HUDEP-2 (cell line): Measurements from ENCODE around the gene SMARCAL1.

ENCODE experiments used
- DNase-seq, 76 experiments: peaks; one replicate each; lab custom pipeline; 2025; ENCODE audit not compliant: unreplicated experiment in 76 of 76; lab: John Stamatoyannopoulos, UW

The SMARCAL1 gene

DNA sequence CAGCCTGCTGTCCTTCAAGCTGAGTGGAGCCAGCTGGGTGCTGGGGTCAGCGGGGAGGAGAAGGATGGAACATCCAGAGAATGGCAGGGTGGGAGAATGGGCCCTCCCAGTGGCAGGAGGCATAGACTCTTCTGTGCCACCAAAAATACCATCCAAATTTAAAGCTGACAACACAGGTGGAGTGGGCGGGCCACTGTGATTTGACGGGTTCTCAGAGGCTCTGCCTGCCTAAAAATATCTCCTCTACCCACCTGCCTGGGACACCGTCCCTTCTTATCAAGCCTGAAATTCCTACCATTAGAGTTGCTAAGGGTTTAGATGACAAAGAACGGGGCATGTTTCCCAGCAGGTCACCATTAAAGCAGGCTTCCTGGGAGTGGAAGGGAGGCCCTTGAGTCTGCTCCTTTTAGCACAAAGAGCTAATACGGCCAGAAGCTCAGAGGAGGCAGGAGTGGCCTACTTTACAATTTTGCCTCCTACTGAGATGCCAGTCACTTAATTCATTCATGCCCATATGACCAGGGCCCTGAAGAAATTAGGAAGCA lies 20.2 kb upstream of the SMARCAL1 start:
- DNase-seq, result no peak

DNA sequence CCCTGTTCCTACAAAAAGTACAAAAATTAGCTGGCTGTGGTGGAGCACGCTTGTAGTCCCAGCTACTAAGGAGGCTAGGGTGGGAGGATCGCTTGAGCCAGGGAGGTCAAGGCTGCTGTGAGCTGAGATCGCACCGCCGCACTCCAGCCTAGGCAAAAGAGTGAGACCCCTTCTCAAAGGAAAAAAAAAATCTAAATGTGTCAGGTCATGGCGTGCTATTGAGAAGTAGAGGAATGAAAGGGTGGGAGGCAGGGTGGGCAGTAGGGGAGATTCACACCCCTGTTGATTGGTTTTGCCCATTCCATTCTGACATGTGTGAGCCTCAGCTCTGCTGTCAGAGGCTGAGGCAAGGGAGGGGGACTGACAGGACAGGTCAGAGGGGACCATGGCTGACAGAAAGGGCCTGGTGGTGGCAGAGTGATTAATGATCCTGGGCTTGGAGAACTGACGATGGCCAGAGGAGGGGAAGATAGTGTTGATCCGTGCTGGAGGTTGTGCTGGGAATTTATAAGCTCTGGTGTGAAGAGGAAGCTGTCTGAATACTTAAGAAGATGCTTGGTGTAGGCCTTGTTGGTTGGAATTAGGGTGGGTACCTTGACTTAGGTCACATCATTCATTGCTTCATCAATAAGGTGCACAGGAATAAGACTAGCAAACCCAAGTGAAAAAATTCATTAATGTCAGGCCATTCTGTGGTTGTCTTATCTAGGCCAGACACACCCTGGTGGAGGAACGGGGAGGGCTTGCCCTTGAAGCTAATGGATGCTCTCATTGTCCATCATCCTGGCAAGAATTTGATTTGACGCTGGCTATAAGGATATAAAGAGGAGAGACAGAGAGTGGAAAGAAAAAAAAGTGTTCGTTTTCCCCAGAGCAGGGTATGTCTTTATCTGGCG lies 19.1 kb upstream of the SMARCAL1 start:
- DNase-seq, result peak in 4 of 76 experiments; percentile 4 to 20 (median 10)

DNA sequence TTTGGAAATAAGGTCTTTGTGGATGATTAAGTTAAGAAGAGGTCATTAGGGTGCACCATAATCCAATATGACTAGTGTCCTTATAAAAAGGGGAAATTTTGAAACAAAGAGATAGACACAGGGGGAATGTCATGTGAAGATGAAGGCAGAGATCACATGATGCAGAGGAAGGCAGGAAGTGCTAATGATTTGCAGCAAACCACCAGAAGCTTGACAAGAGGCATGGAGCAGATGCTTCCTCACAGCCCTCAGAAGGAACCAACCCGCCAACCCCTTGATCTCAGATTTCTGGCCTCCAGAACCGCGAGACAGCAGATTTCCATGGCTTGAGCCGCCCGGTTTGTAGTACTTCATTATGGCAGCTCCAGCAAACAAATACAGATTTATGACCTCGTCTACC lies 17.4 kb upstream of the SMARCAL1 start:
- DNase-seq, result no peak

DNA sequence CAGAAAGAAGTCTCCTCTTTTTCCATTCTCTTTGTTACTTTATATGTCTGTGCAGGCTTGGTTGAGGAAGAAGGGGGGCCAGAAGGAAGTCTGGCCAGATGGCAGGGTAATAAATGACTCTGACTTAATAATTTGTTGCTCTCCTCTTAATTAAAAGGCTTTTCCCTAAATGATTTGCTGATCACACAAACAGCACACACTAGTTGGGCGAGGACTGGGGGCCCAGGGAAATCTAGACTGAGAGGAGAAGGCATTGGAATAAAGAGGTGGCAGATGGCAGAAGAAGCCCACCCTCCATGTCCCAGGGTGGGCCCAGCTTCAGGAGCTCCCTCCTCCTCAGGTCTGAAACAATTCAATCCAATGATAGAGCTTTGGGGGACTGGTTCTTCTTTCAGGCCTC lies 12.7 kb upstream of the SMARCAL1 start:
- DNase-seq, result no peak

DNA sequence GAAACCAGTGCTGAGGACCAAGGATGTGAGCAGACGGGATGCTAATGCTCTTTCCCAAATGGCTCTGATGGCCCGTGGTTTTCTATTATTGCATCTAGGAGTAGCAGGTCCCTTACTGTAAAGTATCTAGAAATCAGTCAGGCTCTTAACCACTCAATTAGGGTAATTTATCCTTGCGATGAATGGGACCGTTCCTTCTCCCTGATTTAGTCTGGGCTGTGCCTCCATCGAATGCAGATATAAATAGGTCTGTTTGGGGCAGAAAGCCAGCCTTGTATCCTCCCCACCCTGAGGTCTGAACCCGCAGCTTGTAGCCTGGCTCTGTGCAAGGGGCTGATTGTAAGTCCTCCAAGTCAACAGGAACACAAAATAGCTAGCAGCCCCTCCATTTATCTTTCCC lies 9.5 kb upstream of the SMARCAL1 start:
- no peak for DNase-seq

DNA sequence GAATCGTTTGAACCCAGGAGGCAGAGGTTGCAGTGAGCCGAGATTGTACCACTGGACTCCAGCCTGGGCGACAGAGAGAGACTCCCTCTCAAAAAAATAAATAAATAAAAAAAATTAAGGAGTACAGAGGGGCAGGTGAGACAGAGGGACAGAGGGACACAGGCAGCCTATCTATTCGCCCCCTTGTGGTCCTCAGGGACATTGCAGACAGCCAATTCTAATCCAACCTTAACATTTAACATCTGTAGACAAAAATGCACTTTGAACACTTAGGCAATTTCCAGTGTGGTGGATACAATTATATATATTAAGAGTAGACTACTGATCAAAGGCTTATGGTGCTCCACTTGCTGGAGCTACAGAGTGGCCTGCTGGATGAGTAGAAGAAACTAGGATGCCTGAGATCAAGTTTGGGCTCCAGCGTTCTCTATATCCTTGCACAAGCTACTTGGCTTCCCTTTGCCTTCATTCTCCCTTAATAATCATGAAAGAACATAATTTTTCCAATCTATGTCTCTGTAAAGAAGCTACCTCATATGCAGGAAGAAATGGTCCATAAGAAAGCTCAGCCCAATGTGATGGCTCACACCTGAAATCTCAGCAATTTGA lies 8.2 kb upstream of the SMARCAL1 start:
- DNase-seq, result peak in 13 of 76 experiments; percentile 2 to 31 (median 14)

DNA sequence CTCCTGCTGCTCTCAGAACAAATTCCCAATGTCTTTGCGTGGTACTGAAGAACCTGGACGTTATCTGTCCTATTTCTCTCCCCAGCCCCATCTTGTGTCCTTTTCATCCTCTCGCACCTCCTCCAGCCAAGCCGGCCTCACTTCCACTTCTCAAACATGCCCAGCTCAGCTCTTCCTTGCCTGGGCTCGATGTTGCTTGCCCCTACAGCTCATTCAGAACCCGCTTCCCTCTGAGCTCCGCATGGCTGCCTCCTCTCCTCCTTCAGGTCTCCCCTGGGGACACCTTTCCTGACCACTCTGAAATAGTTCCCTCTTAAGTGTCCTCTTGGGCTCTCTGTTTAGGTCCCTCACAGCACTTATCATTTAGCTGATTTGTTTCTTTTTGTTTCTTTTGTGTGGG lies 6.7 kb upstream of the SMARCAL1 start:
- no peak for DNase-seq

DNA sequence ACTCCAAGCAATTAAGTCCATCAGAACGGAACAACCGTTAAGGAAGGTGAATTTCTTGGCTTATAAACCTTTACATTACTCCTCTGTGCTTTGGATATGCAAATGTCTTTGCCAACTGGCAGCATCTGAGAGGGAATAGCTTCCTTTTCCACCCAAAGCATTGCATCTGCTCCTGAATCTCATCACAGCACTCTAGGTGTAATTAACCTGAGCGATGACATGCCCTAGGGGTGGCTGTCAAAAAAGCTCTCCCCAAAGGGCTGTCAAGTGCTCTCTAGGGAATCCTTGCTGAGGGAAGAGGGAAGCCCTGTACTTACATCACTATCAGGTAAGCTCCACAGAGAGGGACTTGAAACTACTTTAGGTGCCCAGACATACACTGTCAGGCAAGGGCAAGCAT lies 5.5 kb upstream of the SMARCAL1 start:
- no peak for DNase-seq

DNA sequence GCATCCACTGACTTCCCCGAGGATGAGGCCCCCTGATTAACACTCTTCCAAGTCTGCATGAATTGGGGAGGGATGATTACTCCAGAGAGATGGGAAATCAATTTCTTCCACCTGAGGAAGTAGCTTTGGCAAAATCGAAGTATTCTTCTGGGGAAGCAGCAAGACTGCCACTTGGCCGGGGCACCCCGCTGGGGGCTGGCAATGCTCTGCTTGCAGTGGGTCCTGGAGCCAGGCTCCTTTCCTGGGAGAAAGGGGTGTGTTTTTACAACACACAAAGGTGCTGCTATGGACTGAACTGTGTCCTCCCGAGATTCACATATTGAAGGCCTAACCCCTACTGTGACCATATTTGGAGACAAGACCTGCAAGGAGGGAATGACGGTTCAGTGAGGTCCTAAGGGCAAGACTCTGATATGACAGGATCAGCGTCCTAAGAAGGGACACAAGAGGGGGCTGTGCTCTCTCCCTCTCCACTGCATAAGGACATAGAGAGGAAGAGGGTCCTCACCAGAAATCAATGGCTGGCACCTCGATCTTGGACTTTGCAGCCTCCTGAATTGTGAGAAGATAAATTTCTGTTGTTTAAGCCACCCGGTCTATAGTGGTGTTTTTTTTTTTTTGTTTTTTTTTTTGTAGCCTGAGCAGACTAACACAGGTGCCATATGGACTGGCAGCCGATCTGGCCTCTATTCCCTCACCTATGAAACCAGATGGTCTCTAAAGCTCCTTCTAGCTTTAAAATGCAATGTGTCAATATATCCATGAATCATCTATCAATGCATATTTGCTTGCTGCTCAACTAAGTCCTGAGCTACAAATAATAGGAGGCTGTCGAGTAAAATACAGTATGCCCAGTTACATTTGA lies 3.6 kb upstream of the SMARCAL1 start:
- DNase-seq, result no peak

DNA sequence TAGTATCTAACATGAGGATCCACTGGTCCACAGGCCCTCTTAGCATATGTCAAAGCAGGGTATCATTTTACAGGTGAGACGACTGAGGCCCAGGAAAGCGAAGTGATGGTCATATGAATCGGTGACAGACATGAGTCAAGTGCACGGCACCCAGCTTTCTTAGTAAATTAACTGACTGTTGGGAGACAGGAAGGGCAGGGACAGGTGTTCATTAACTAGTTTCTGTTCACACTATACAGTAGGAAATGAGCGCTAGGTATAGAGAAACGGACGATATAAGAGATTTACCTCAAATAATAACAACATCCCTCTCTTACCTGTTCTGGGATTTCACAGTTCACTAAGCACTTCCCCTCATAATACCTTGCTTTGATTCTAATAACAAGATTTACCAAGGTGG lies 1.7 kb upstream of the SMARCAL1 start:
- no peak for DNase-seq

DNA sequence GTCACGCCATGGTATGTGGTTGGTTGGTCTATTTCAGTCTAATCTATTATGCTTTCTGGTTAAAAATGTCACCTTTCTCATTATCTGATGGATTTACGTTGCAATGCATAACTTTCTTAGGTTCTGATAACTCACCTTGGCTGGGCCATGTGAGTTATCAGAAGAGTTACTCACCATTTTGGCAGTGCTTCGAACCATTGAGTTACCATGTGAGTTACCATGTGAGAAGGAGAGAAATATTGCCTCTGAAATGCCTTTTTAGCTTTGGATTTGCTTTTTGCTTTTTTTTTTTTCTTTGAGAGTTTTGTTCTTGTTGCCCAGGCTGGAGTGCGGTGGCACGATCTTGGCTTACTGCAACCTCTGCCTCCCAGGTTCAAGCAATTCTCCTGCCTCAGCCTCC lies 1.6 kb downstream of the SMARCAL1 start:
- peak in 1 of 76 experiments; percentile 9 for DNase-seq

DNA sequence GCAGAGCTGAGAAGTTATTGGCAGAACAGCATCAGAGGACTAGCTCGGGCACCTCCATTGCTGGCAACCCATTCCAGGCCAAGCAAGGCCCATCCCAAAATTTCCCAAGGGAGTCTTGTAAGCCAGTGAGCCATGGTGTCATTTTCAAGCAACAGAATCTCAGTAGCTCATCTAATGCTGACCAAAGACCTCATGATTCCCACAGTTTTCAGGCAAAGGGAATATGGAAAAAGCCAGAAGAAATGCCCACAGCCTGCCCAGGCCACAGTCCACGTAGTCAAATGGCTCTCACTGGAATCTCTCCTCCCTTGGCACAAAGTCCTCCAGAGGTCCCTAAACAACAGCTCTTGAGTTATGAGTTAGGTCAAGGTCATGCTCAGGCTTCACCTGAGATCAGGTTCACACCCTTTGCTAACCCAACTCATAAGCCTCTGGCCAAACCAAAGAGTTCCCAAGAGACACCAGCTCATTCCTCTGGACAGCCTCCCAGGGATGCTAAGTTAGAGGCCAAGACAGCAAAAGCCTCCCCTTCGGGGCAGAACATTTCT lies 2.6 kb downstream of the SMARCAL1 start:
- no peak for DNase-seq

DNA sequence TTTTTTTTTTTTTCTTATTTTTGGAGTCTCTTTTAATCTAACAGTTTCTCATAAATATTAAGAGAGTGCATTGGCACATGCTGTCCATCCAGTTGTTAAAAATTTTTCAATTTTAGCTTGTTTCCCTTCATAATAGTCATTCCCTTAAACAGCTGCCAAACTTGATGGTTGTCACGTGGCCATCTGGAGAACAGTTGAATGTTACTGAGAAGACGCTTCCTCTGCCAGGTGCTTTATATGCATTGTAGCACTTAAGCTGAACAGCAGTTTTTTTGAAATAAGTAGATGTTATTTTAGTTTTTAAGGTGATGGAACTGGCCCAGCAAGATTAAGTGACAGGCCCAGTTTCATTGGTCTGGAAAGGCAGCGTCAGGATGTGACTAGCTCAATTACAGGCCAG lies 3.3 kb downstream of the SMARCAL1 start:
- no peak for DNase-seq

DNA sequence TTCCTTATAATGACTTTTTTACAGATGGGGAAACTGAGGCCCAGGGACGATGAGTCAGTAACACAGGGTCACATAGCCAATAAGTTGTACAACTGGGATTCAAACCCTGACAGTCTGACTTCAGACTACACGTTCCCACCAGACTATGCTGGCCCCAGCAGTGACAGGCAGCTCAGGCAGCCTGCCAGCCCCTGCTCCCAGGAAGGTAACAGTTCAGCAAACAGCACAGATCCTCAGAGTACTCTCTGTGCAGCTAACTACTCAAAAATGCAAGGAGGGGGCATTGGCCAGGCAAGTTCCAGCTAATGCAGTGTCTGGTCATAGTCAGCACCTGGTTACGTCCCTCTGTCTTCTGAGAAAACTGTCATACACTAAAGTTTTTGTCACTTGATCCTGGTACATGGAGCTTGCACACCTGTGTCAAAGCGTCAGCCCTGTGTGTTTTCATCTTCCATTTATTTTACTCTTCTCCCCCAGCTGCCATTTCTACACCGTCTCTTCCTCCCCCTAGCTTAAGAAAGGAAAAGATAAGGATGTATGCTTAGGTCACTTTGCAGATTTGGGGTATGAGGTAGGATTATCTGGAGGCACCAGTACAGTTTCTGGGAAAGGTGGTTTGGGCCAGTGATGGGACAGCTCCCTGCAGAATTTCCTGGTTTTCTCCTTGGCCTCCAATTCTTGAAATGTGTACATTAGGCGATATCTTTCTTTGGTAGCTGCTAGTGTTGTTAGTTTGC lies 4.5 kb downstream of the SMARCAL1 start:
- peak in 14 of 76 experiments; percentile 6 to 37 (median 28) for DNase-seq

DNA sequence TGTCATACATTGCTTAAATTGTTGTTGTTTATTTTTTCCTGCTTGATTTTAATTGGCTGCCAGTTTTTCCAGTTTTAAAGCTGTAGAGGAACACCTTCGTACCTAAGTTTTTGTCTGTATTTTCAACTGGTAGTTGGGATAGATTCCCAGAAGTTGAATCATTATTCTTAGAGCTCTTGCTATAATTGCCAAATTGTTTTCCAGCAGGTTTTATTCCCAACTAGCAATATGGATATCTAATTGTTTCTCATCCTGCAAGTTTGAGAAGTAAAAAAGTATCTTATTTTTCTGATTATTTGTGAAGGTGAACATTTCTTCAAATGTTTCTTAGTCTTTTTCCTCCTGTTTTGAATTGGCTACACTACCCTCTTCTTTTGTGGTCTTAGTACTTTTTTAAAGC lies 6.7 kb downstream of the SMARCAL1 start:
- no peak for DNase-seq

DNA sequence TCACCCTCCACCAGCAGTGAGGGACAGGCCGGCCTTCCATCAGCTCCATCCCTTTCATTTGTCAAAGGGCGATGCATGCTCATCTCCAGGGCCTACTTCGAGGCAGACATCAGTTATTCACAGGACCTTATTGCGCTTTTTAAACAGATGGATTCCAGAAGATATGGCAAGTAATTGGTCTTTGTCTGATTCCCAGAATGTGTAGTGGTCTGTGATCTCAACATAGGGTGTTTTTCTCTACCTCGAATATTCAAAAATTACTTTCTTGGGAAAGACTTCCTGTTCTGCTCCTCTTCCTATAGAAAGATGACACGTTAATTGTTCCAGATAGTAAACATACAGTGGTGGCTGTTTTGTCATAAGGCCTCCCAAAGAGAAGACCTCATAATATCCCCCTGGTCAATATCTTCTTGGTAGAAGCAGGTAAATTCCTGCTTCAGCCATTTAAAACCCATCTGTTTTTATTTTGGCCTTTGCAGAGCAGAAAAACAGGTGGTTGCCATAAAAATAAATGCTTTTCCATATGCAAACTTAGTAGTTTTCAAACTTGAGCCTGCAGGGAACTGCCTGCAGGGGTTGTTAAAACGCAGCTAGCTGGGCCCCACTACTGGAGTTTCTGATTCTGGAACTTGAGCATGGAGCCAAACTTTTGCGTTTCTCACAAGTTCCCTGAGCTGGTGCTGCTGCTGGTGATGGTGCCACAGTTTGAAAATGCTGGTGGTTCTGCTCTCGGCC lies 8.2 kb downstream of the SMARCAL1 start:
- no peak for DNase-seq

DNA sequence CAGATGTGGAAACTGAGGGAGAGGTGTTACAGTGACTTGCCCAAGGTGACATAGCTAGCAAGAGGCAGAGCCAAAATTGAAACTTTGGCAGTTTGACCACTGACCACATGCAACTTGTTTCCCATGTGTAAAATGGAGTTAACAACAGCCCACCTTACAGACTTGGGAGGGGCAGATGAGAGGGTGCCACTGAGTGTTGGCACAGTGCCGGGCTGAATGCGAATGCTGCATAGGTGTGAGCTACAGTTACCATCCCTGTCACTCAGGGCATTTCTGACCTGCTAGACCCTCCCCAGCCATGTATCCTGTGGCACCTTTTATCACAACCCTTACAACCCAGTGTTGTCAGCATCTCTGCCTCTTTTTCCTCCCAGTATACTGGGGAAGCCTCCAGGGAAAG lies 10.8 kb downstream of the SMARCAL1 start:
- no peak for DNase-seq

DNA sequence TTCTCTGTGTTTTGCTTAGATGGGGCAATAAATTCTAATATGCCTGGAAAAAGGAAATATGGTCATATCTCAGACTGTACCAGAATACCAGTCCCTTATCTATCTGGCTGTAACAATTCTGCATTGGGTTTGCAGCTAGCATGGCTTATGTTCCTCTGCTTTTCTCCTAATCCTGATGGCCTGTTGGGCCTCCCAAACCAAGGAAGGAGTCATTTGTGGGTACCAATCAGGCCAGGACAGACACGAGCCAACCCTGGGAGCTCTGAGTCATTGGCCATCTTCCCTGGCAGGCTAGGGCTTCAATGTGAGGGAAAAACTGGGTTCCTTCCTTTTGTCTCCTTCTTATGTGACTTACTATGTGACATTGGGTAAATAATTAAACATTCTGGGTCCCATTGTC lies 12.0 kb downstream of the SMARCAL1 start:
- no peak for DNase-seq

DNA sequence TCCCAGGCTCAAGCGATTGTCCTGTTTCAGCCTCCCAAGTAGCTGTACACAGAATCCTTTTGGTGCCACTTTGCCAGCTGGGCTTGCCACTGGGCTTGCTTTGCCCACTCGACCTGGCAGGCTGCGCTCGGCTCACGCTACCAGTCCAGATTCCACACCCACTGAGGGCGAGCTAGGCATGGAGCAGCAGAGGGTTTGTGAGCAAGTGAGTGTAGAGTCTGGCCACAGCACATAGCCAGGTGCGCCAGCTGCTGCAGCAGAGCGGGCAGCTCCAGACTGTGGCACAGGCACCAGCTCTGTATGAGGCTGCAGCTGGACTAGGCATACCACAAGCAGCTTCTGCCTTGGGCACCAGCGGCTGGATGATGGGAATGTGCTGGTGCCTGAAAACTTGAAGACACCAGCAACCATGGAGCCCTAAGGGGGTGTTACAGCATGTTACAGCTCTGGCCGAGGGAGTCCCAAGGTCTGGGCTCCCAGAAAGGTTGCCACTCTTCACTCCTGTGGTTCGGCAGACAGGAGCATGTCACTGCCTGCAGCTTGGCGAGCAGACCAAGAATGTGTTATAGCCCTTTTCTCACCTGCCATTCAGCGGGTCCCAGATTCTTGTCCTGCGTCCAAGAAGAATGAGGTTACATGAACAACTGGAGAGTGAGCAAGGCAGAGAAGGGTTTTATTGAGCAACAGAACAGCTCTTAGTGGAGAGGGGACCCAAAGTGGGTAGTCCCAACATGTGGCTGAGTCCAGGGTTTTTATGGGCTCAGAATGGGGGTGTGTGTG lies 12.9 kb downstream of the SMARCAL1 start:
- DNase-seq, result no peak
